Suprapubic skin (tissue), 3 donors: ENCODE results near the gene BLOC1S1.

Experiments
- EP300 ChIP-seq: sonication (generic); formaldehyde crosslinking; IDR thresholded peaks from one replicate; pipeline ENCODE4 v1.6.1; 2017; ENCODE audit warnings: antibody characterized with exemption
- TF ChIP-seq, protein P1 (sequence below), 2 donors: fragments of 200-600 bp in 1 of 2; fragments of 450-650 bp in 1 of 2; sonication (generic) in 1 of 2; IDR thresholded peaks; one replicate each; pipeline ENCODE4 v1.5.1; 2016 to 2019; ENCODE audit warnings: antibody characterized with exemption in 2 of 2, mild to moderate bottlenecking in 1 of 2, moderate library complexity in 1 of 2

DNA sequence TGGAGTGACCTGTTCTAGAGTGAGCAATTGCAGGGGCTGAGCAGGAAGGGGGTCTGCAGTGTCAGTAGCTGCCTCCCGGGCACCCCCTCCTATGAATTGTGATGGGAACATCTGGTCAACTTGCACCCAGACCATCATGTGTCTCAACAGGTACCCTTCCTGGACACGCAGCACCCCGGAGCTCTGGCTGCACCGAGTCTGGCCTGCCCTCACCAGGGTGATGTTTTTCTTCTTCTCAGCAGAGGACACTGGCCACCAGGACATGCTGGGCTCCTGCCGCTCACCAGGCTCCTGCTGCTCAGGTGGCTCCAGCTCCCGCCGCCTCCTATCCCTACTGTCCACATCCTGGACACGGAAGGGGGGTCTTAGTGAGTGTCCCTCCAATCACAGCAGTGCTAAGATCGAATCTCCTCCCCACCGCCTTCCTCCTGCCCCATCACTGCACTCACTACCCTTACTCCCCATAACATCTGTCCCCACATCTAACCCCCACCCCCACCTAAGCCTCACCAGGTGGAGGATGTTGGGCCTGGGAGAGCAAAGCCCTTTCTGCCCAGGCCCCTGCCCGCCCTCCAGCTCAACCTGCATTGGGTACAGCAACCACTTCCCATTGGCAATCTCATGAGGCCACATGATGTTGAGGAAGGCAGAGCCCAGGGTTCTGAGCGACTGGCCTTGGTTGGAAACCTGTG lies 23.1 kb upstream of the BLOC1S1 start:
- TF ChIP-seq EP300, result no peak
- TF ChIP-seq, protein P1, sequence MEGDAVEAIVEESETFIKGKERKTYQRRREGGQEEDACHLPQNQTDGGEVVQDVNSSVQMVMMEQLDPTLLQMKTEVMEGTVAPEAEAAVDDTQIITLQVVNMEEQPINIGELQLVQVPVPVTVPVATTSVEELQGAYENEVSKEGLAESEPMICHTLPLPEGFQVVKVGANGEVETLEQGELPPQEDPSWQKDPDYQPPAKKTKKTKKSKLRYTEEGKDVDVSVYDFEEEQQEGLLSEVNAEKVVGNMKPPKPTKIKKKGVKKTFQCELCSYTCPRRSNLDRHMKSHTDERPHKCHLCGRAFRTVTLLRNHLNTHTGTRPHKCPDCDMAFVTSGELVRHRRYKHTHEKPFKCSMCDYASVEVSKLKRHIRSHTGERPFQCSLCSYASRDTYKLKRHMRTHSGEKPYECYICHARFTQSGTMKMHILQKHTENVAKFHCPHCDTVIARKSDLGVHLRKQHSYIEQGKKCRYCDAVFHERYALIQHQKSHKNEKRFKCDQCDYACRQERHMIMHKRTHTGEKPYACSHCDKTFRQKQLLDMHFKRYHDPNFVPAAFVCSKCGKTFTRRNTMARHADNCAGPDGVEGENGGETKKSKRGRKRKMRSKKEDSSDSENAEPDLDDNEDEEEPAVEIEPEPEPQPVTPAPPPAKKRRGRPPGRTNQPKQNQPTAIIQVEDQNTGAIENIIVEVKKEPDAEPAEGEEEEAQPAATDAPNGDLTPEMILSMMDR (IDR thresholded peaks at IDR 0.05), result no peak
